GM23338 (cell line): ENCODE measurements around the gene ROBO3.

Experiments
- CREB1 ChIP-seq: fragments of 250-450 bp; sonication (Bioruptor Pico); IDR thresholded peaks from 2 replicates; pipeline ENCODE4 v1.5.0; 2020; ENCODE audit warnings: low read depth, mild to moderate bottlenecking, moderate library complexity
- CTCF ChIP-seq, 2 experiments: fragments of 200-600 bp in 1 of 2; sonication (generic) in 1 of 2; conservative IDR thresholded peaks; 2 replicates each; pipeline versions ENCODE4 v1.5.1 to v1.6.1; 2016 to 2017; ENCODE audit warnings: antibody characterized with exemption in 2 of 2, low read depth in 2 of 2, mild to moderate bottlenecking in 2 of 2, moderate library complexity in 1 of 2
- EZH2 ChIP-seq: fragments of 200-600 bp; sonication (generic); IDR thresholded peaks from one replicate; pipeline ENCODE4 v1.8.0; 2017; ENCODE audit warnings: antibody characterized with exemption, mild to moderate bottlenecking, low read depth; ENCODE audit not compliant: unreplicated experiment
- EZH2phosphoT487 ChIP-seq: fragments of 200-600 bp; sonication (generic); IDR thresholded peaks from one replicate; pipeline ENCODE4 v1.8.1; 2018; ENCODE audit warnings: antibody characterized with exemption; ENCODE audit not compliant: unreplicated experiment
- JUNB ChIP-seq: IDR thresholded peaks from one replicate; pipeline ENCODE4 v1.6.1; 2016; ENCODE audit warnings: antibody characterized with exemption; ENCODE audit not compliant: unreplicated experiment
- NANOG ChIP-seq: IDR thresholded peaks from 2 replicates; pipeline ENCODE4 v1.6.1; 2016; ENCODE audit warnings: antibody characterized with exemption, borderline replicate concordance
- POLR2AphosphoS5 ChIP-seq: IDR thresholded peaks from 2 replicates; pipeline ENCODE4 v1.6.1; 2016; ENCODE audit warnings: antibody characterized with exemption, low read depth
- REST ChIP-seq: IDR thresholded peaks from one replicate; pipeline ENCODE4 v1.6.1; 2018; ENCODE audit warnings: antibody characterized with exemption; ENCODE audit not compliant: unreplicated experiment
- STAT1 ChIP-seq: IDR thresholded peaks from one replicate; pipeline ENCODE4 v1.6.1; 2016; ENCODE audit warnings: antibody characterized with exemption; ENCODE audit not compliant: unreplicated experiment
- ZNF331 ChIP-seq: fragments of 250-450 bp; sonication (Bioruptor Pico); IDR thresholded peaks from 2 replicates; pipeline ENCODE4 v1.5.0; 2020; ENCODE audit warnings: low read depth, mild to moderate bottlenecking, moderate library complexity
- ZNF462 ChIP-seq: fragments of 250-450 bp; sonication (Bioruptor Pico); IDR thresholded peaks from 2 replicates; pipeline ENCODE4 v1.5.0; 2020; ENCODE audit warnings: mild to moderate bottlenecking, moderate library complexity

GRCh38 chr11:124890151-124890550 is 24.9 kb downstream of the ROBO3 start:
- TF ChIP-seq CTCF (conservative IDR thresholded peaks at IDR 0.05; ENCODE audit: low read depth in 2 of 2) (no peak), POLR2AphosphoS5 (no peak), EZH2 (no peak), NANOG (no peak), ZNF462 (CRISPR knock-in tag) (no peak), EZH2phosphoT487 (no peak), STAT1 (no peak), CREB1 (no peak), JUNB (no peak), REST (no peak), ZNF331 (CRISPR knock-in tag) (no peak)
